ENCODE data around the gene STMN3. TPM values are rescaled to one million over a fixed set of nuclear protein-coding genes. Genes with fewer than 3 reads are reported as not detected.

Gene STMN3
- total RNA-seq, 6 donors from 2014 or later: 2.1 to 16.5 (median 9.1) TPM

GRCh38 chr20:63657260-63657936 lies 4.2 kb upstream of the STMN3 start:
- peaks cover 6 to 22% (median 15%) of the 10 kb centered on the region in 4 donors for H3K36me3 ChIP-seq
- WGBS, 2 donors: 40 to 60% methylated on average over 15 to 31 of the region's 31 CpGs
- DNase-seq (peak in 1 of 2 donors; percentile 83), ATAC-seq (ENCODE audit: low FRiP score in 2 of 2) (no peak)
- H3K9me3 ChIP-seq: no peaks in the 10 kb centered on the region
- peak overlapping the region; percentile 2 to 89 (median 80) for H3K4me3 ChIP-seq
- peaks cover 32 to 41% (median 38%) of the 10 kb centered on the region in 4 donors for H3K4me1 ChIP-seq
- no peak for TF ChIP-seq POLR2A (IDR thresholded peaks at IDR 0.05)
- TF ChIP-seq EP300 (IDR thresholded peaks at IDR 0.05): no peak
- TF ChIP-seq POLR2AphosphoS5 (IDR thresholded peaks at IDR 0.05): no peak
- TF ChIP-seq CTCF (IDR thresholded peaks at IDR 0.05): no peak
- peak overlapping the region; percentile 84 to 91 (median 90) for H3K27ac ChIP-seq
- peaks cover 0 to 7% (median 3%) of the 10 kb centered on the region in 4 donors for H3K27me3 ChIP-seq

- TF ChIP-seq CTCF (IDR thresholded peaks at IDR 0.05): no peak
- TF ChIP-seq POLR2AphosphoS5 (IDR thresholded peaks at IDR 0.05): no peak
- TF ChIP-seq EP300 (IDR thresholded peaks at IDR 0.05): no peak
- no peak for TF ChIP-seq POLR2A (IDR thresholded peaks at IDR 0.05)
- Histone ChIP-seq H3K36me3 (peaks cover 0 to 13% (median 6%) of the 10 kb centered on the region in 4 donors), H3K9me3 (no peaks in the 10 kb centered on the region), H3K27me3 (peaks cover 0 to 12% (median 6%) of the 10 kb centered on the region in 4 donors), H3K27ac (no peak overlapping the region), H3K4me3 (no peak overlapping the region), H3K4me1 (peaks cover 41 to 51% (median 48%) of the 10 kb centered on the region in 4 donors)
- DNase-seq (no peak), ATAC-seq (ENCODE audit: low FRiP score in 2 of 2) (no peak)
- WGBS, 2 donors: 86 to 88% methylated on average over 3 of the region's 3 CpGs
Measured at GRCh38 chr20:63656451-63656850, 3.2 kb upstream of the STMN3 start.

GRCh38 chr20:63655249-63655648 lies 2.0 kb upstream of the STMN3 start:
- H3K9me3 ChIP-seq: no peaks in the 10 kb centered on the region
- no peak for TF ChIP-seq EP300 (IDR thresholded peaks at IDR 0.05)
- H3K4me1 ChIP-seq: peaks cover 43 to 53% (median 49%) of the 10 kb centered on the region in 4 donors
- DNase-seq (no peak), ATAC-seq (ENCODE audit: low FRiP score in 2 of 2) (no peak)
- peaks cover 0 to 2% (median 0%) of the 10 kb centered on the region in 4 donors for H3K36me3 ChIP-seq
- 88 to 100% methylated on average over 1 to 4 of the region's 4 CpGs for WGBS, 2 donors
- H3K27ac ChIP-seq: no peak overlapping the region
- H3K27me3 ChIP-seq: peaks cover 0 to 12% (median 6%) of the 10 kb centered on the region in 4 donors
- no peak overlapping the region for H3K4me3 ChIP-seq

- peaks cover 0 to 12% (median 6%) of the 10 kb centered on the region in 4 donors for H3K27me3 ChIP-seq
- no peak for DNase-seq
- H3K27ac ChIP-seq: peak overlapping the region in 3 of 4 donors; percentile 23 to 69 (median 46)
- no peaks in the 10 kb centered on the region for H3K9me3 ChIP-seq
- peak overlapping the region in 3 of 4 donors; percentile 59 to 73 (median 61) for H3K4me3 ChIP-seq
- 48 to 50% methylated on average over 10 to 15 of the region's 15 CpGs for WGBS, 2 donors
- peaks cover 35 to 46% (median 42%) of the 10 kb centered on the region in 4 donors for H3K4me1 ChIP-seq
- H3K36me3 ChIP-seq: no peaks in the 10 kb centered on the region
- TF ChIP-seq EP300 (IDR thresholded peaks at IDR 0.05): no peak
- no peak for TF ChIP-seq CTCF (IDR thresholded peaks at IDR 0.05)
- TF ChIP-seq POLR2AphosphoS5 (IDR thresholded peaks at IDR 0.05): no peak
- no peak for TF ChIP-seq POLR2A (IDR thresholded peaks at IDR 0.05)
- ATAC-seq (ENCODE audit: low FRiP score in 2 of 2): no peak
Measured at GRCh38 chr20:63653974-63654668, 897 bp upstream of the STMN3 start.
